Upper lobe of right lung (tissue), 1 donor: Measurements from ENCODE around the gene METTL6. TPM values are rescaled to one million over a fixed set of nuclear protein-coding genes. Genes with fewer than 3 reads are reported as not detected.

ENCODE experiments used
- ATAC-seq: fragments of 200-7000 bp; cut with Tn5 transposase; one replicate; pipeline ENCODE4 v1.9.1; 2020; ENCODE audit warnings: mild to moderate bottlenecking, moderate library complexity
- DNase-seq: peaks from one replicate; pipeline ENCODE4 v3.0.0-alpha.2; 2020
- H3K27ac ChIP-seq: fragments of 200-600 bp; one replicate; pipeline ENCODE4 v1.8.0; 2022
- H3K27me3 ChIP-seq: fragments of 200-600 bp; one replicate; pipeline ENCODE4 v1.8.0; 2022; ENCODE audit warnings: mild to moderate bottlenecking
- H3K36me3 ChIP-seq: fragments of 200-600 bp; one replicate; pipeline ENCODE4 v1.8.0; 2022
- H3K4me1 ChIP-seq: fragments of 200-600 bp; one replicate; pipeline ENCODE4 v1.8.0; 2022
- H3K4me3 ChIP-seq: fragments of 200-600 bp; one replicate; pipeline ENCODE4 v1.8.0; 2022; ENCODE audit warnings: mild to moderate bottlenecking
- H3K9me3 ChIP-seq: fragments of 200-600 bp; one replicate; pipeline ENCODE4 v1.8.0; 2022
- CTCF ChIP-seq: fragments of 200-600 bp; IDR thresholded peaks from one replicate; pipeline ENCODE4 v1.8.0; 2022; ENCODE audit warnings: antibody characterized with exemption
- intact Hi-C: fragments of 100-400 bp; cut with DNase I; formaldehyde crosslinking; loops from one replicate; pipeline ENCODE4 v1.11.0; 2022
- total RNA-seq: library from RNA; stranded (reverse); fragmentation: NEBNext Ultra II Directional; extraction: Animal tissue kit (Norgen Biotek cat#: 25700); gene quantifications from one replicate; pipeline ENCODE4 v1.2.1, GENCODE V29; 2021
- donor health status: DM: no; HTN: yes; CAD: no; lungs with severe emphysema.

The METTL6 gene
- total RNA-seq, 1 donor from 2014 or later, result 14.4 TPM

- H3K36me3 ChIP-seq, result peaks cover 100% of the 10 kb centered on the region
- no peaks in the 10 kb centered on the region for H3K27me3 ChIP-seq
- ATAC-seq (no peak), DNase-seq (no peak)
- H3K4me1 ChIP-seq, result no peaks in the 10 kb centered on the region
- no peaks in the 10 kb centered on the region for H3K9me3 ChIP-seq
- intact Hi-C loops, result no loop called here
- no peak overlapping the region for H3K4me3 ChIP-seq
- no peak overlapping the region for H3K27ac ChIP-seq
- no peak for TF ChIP-seq CTCF
These were observed 8.9 kb upstream of the METTL6 start for GRCh38 chr3:15436246-15436645.

- DNase-seq, result no peak
- no peak for ATAC-seq
- Histone ChIP-seq H3K36me3 (peaks cover 96% of the 10 kb centered on the region), H3K9me3 (no peaks in the 10 kb centered on the region), H3K27ac (no peak overlapping the region), H3K4me1 (no peaks in the 10 kb centered on the region), H3K27me3 (no peaks in the 10 kb centered on the region), H3K4me3 (no peak overlapping the region)
- no peak for TF ChIP-seq CTCF
- intact Hi-C loops, result no loop called here
These were observed 7.4 kb upstream of the METTL6 start for GRCh38 chr3:15434756-15435155.

GRCh38 chr3:15433531-15433930 lies 6.2 kb upstream of the METTL6 start:
- no peak for DNase-seq
- Histone ChIP-seq H3K4me3 (no peak overlapping the region), H3K4me1 (peaks cover 9% of the 10 kb centered on the region), H3K27me3 (no peaks in the 10 kb centered on the region), H3K27ac (no peak overlapping the region), H3K36me3 (peaks cover 83% of the 10 kb centered on the region), H3K9me3 (no peaks in the 10 kb centered on the region)
- ATAC-seq, result no peak
- intact Hi-C loops, result no loop called here
- TF ChIP-seq CTCF, result no peak

GRCh38 chr3:15431256-15431837 lies 4.0 kb upstream of the METTL6 start:
- Histone ChIP-seq H3K36me3 (peaks cover 61% of the 10 kb centered on the region), H3K9me3 (no peaks in the 10 kb centered on the region), H3K4me3 (no peak overlapping the region), H3K4me1 (peaks cover 14% of the 10 kb centered on the region), H3K27me3 (no peaks in the 10 kb centered on the region), H3K27ac (no peak overlapping the region)
- ATAC-seq (no peak), DNase-seq (no peak)
- intact Hi-C loops, result no loop called here
- no peak for TF ChIP-seq CTCF

- intact Hi-C loops, result no loop called here
- Histone ChIP-seq H3K4me3 (no peak overlapping the region), H3K36me3 (peaks cover 54% of the 10 kb centered on the region), H3K27me3 (no peaks in the 10 kb centered on the region), H3K9me3 (no peaks in the 10 kb centered on the region), H3K27ac (no peak overlapping the region), H3K4me1 (peaks cover 21% of the 10 kb centered on the region)
- ATAC-seq, result no peak
- no peak for DNase-seq
- TF ChIP-seq CTCF, result no peak
These were observed 3.3 kb upstream of the METTL6 start for GRCh38 chr3:15430624-15431023.

GRCh38 chr3:15429080-15429479 lies 1.7 kb upstream of the METTL6 start:
- Histone ChIP-seq H3K36me3 (peaks cover 50% of the 10 kb centered on the region), H3K4me3 (peak overlapping the region; percentile 97), H3K27ac (no peak overlapping the region), H3K4me1 (peaks cover 24% of the 10 kb centered on the region), H3K9me3 (no peaks in the 10 kb centered on the region), H3K27me3 (no peaks in the 10 kb centered on the region)
- DNase-seq (no peak), ATAC-seq (no peak)
- intact Hi-C loops, result no loop called here
- no peak for TF ChIP-seq CTCF
